GM23338 (cell line): ENCODE results near the gene INO80E. TPM values are rescaled to one million over a fixed set of nuclear protein-coding genes. Genes with fewer than 3 reads are reported as not detected.

Experiments used
- ATAC-seq: fragments of 200-7000 bp; cut with Tn5 transposase; 3 replicates; pipeline ENCODE4 v1.9.1; 2020
- DNase-seq: peaks from one replicate; pipeline ENCODE4 v3.0.0-alpha.2; 2015; ENCODE audit warnings: low spot score
- H2AFZ ChIP-seq: fragments of 200-600 bp; sonication (generic); 2 replicates; pipeline ENCODE4 v1.8.0; 2016; ENCODE audit warnings: antibody characterized with exemption, mild to moderate bottlenecking, moderate library complexity
- H3F3A ChIP-seq: fragments of 200-600 bp; sonication (generic); replicated peaks from 2 replicates; pipeline ENCODE4 v1.8.0; 2017; ENCODE audit warnings: antibody characterized with exemption, mixed run types, low read depth
- H3K27ac ChIP-seq: fragments of 200-600 bp; sonication (generic); 2 replicates; pipeline ENCODE4 v1.6.1; 2016; ENCODE audit warnings: low read depth
- H3K27me3 ChIP-seq: fragments of 200-600 bp; sonication (generic); 2 replicates; pipeline ENCODE4 v1.8.0; 2016; ENCODE audit warnings: mild to moderate bottlenecking, mixed run types, moderate library complexity; ENCODE audit not compliant: insufficient read depth
- H3K36me3 ChIP-seq: fragments of 200-600 bp; sonication (generic); 2 replicates; pipeline ENCODE4 v1.8.0; 2016; ENCODE audit warnings: mild to moderate bottlenecking; ENCODE audit not compliant: insufficient read depth
- H3K4me1 ChIP-seq: fragments of 200-600 bp; sonication (generic); 2 replicates; pipeline ENCODE4 v1.8.0; 2016; ENCODE audit warnings: mild to moderate bottlenecking, moderate library complexity; ENCODE audit not compliant: insufficient read depth
- H3K4me2 ChIP-seq: fragments of 200-600 bp; sonication (generic); 2 replicates; pipeline ENCODE4 v1.7.1; 2017; ENCODE audit warnings: mixed run types
- H3K4me3 ChIP-seq: fragments of 200-600 bp; sonication (generic); 2 replicates; pipeline ENCODE4 v1.6.1; 2016; ENCODE audit warnings: mixed run types
- H3K79me2 ChIP-seq: fragments of 200-600 bp; sonication (generic); replicated peaks from 2 replicates; pipeline ENCODE4 v1.8.0; 2017; ENCODE audit warnings: mild to moderate bottlenecking; ENCODE audit not compliant: insufficient read depth
- H3K9me2 ChIP-seq: fragments of 200-600 bp; sonication (generic); 2 replicates; pipeline ENCODE4 v1.8.0; 2017; ENCODE audit not compliant: insufficient read depth
- H4K20me1 ChIP-seq: fragments of 200-600 bp; sonication (generic); replicated peaks from 2 replicates; pipeline ENCODE4 v1.8.0; 2017; ENCODE audit warnings: mild to moderate bottlenecking; ENCODE audit not compliant: insufficient read depth
- H3K27ac Mint-ChIP-seq: 2 replicates; pipeline ENCODE4 v1.8.0; 2020; ENCODE audit warnings: inconsistent platforms, mild to moderate bottlenecking, moderate library complexity, mixed read lengths
- H3K27me3 Mint-ChIP-seq: 3 replicates; pipeline ENCODE4 v1.8.0; 2022; ENCODE audit warnings: low read depth, mild to moderate bottlenecking, moderate library complexity, mixed read lengths, inconsistent platforms; ENCODE audit not compliant: insufficient read depth, poor library complexity
- H3K36me3 Mint-ChIP-seq: 3 replicates; pipeline ENCODE4 v1.8.0; 2021; ENCODE audit warnings: low read depth, mild to moderate bottlenecking, inconsistent platforms, moderate library complexity, mixed read lengths
- H3K4me1 Mint-ChIP-seq: 3 replicates; pipeline ENCODE4 v1.8.0; 2020; ENCODE audit warnings: mild to moderate bottlenecking, inconsistent platforms, mixed read lengths
- H3K4me3 Mint-ChIP-seq: 3 replicates; pipeline ENCODE4 v1.8.0; 2021; ENCODE audit warnings: moderate library complexity, mild to moderate bottlenecking, inconsistent platforms, mixed read lengths
- H3K9me3 Mint-ChIP-seq: 3 replicates; pipeline ENCODE4 v1.8.0; 2020; ENCODE audit warnings: moderate library complexity, mild to moderate bottlenecking, inconsistent platforms, mixed read lengths
- CREB1 ChIP-seq: fragments of 250-450 bp; sonication (Bioruptor Pico); IDR thresholded peaks from 2 replicates; pipeline ENCODE4 v1.5.0; 2020; ENCODE audit warnings: low read depth, mild to moderate bottlenecking, moderate library complexity
- EZH2 ChIP-seq: fragments of 200-600 bp; sonication (generic); IDR thresholded peaks from one replicate; pipeline ENCODE4 v1.8.0; 2017; ENCODE audit warnings: antibody characterized with exemption, mild to moderate bottlenecking, low read depth; ENCODE audit not compliant: unreplicated experiment
- EZH2phosphoT487 ChIP-seq: fragments of 200-600 bp; sonication (generic); IDR thresholded peaks from one replicate; pipeline ENCODE4 v1.8.1; 2018; ENCODE audit warnings: antibody characterized with exemption; ENCODE audit not compliant: unreplicated experiment
- JUNB ChIP-seq: IDR thresholded peaks from one replicate; pipeline ENCODE4 v1.6.1; 2016; ENCODE audit warnings: antibody characterized with exemption; ENCODE audit not compliant: unreplicated experiment
- NANOG ChIP-seq: IDR thresholded peaks from 2 replicates; pipeline ENCODE4 v1.6.1; 2016; ENCODE audit warnings: antibody characterized with exemption, borderline replicate concordance
- POLR2AphosphoS5 ChIP-seq: IDR thresholded peaks from 2 replicates; pipeline ENCODE4 v1.6.1; 2016; ENCODE audit warnings: antibody characterized with exemption, low read depth
- ZNF114 ChIP-seq: fragments of 250-450 bp; sonication (Bioruptor Pico); IDR thresholded peaks from 2 replicates; pipeline ENCODE4 v1.5.0; 2020; ENCODE audit warnings: mild to moderate bottlenecking, moderate library complexity
- ZNF331 ChIP-seq: fragments of 250-450 bp; sonication (Bioruptor Pico); IDR thresholded peaks from 2 replicates; pipeline ENCODE4 v1.5.0; 2020; ENCODE audit warnings: low read depth, mild to moderate bottlenecking, moderate library complexity
- polyA plus RNA-seq: library from polyadenylated mRNA; unstranded; fragments of >200 nt; fragmentation: Nextera tagmentation; extraction: Ambion mirVana; gene quantifications from 2 replicates; pipeline ENCODE4 v1.2.1, GENCODE V29; 2016
- total RNA-seq: library from RNA; depleted of rRNA; stranded (reverse); fragments of >200 nt; shearing (Covaris generic); gene quantifications from 2 replicates; pipeline ENCODE4 v1.2.3, GENCODE V29; 2014
- TF ChIP-seq, protein P1 (sequence below): IDR thresholded peaks from 2 replicates; pipeline ENCODE4 v1.6.1; 2016; ENCODE audit warnings: antibody characterized with exemption
- TF ChIP-seq, protein P2 (sequence below): fragments of 250-450 bp; sonication (Bioruptor Pico); IDR thresholded peaks from 2 replicates; pipeline ENCODE4 v1.5.0; 2020; ENCODE audit warnings: mild to moderate bottlenecking, moderate library complexity
- TF ChIP-seq, protein P3 (sequence below), 2 experiments: fragments of 200-600 bp in 1 of 2; sonication (generic) in 1 of 2; conservative IDR thresholded peaks; 2 replicates each; pipeline versions ENCODE4 v1.5.1 to v1.6.1; 2016 to 2017; ENCODE audit warnings: antibody characterized with exemption in 2 of 2, low read depth in 2 of 2, mild to moderate bottlenecking in 2 of 2, moderate library complexity in 1 of 2

Gene INO80E
- total and polyA plus RNA-seq, 2 experiments from 2014 or later: 66.0 to 71.0 TPM

DNA sequence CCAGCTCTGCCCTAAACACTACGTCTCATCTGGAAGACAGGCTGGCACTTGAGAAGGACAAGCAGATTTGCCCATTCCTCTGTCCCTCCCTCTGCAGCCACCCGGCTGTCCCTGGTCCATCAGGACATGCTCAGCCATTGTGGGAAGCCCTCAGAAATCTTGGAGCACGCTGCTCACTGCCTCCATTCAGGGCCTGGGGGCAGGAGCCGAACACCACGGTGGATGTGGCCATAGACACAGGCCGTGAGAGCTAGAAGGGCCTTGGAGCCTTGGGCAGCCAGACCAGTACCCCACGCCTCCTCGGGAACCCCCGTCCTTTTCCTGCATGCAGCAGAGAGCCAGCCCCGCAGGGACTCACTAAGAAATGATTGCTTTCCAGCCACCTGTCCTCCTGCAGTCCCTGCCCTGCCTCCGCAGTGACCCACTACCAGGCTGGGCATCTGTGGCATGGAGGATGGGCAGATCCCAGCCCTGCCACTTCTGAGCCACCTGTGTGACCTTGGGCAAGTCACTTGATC, 11.4 kb downstream of the INO80E start:
- DNase-seq (no peak), ATAC-seq (no peak)
- 0 out of 2 replicates have a peak, but pooled peaks cover 4% of the 10 kb centered on the region for H3F3A ChIP-seq
- Mint-ChIP-seq H3K27me3 (peaks cover 35% of the 10 kb centered on the region), H3K36me3 (peaks cover 8% of the 10 kb centered on the region; the same call in 2 of the 3 replicates), H3K4me3 (no peak overlapping the region), H3K9me3 (peaks cover 2% of the 10 kb centered on the region; the same call in 1 of the 3 replicates), H3K4me1 (peaks cover 36% of the 10 kb centered on the region), H3K27ac (peak overlapping the region; percentile 40)
- H3K36me3 ChIP-seq: no peaks in the 10 kb centered on the region
- TF ChIP-seq NANOG: no peak
- H3K79me2 ChIP-seq: no peaks in the 10 kb centered on the region
- no peak overlapping the region for H3K4me3 ChIP-seq
- H3K4me2 ChIP-seq: no peak overlapping the region
- H3K4me1 ChIP-seq: peaks cover 10% of the 10 kb centered on the region; the same call in 1 of the 2 replicates
- H3K27me3 ChIP-seq: peaks cover 27% of the 10 kb centered on the region
- no peaks in the 10 kb centered on the region for H3K9me2 ChIP-seq
- no peak overlapping the region for H2AFZ ChIP-seq
- H3K27ac ChIP-seq: no peak overlapping the region
- no peaks in the 10 kb centered on the region for H4K20me1 ChIP-seq

DNA sequence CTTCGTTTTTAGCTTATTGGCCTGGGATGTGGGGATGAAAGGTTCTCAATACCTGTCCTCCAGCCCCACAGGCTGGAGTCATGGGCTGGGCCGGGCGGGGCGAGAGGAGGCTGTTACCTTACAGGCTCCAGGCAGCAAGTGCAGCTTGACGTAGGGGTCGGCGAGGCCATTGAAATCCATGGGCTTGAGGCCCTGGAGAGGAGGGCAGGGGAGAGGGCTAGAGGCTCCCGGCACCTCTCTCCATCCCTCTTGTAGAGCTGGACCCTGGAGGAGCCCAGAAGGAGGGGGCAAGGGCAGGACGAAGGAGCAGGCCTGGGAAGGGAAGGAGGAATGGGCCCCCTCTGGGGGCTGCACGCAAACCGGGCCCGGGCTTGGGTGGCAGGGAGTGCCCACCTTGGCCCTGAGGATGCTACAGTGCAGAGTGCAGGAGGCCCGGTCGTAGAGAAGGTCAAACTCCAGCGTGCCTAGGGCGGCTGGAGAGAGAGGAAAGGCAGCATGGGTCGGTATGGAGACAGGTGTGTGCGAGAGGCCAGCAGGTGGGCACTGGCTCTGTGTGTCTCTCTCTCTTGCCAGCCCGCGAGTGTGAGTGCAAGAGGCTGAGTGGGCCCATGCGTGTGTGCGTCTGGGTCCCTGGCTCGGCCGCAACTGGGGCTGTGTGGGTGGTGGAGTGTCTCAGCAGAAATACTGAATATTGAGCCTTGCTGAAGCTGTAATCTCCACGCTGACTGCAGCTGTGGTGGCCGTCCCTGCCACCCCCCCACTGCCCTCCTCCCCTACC, 13.2 kb downstream of the INO80E start:
- Histone ChIP-seq H3K9me2 (no peaks in the 10 kb centered on the region), H3K4me3 (peak overlapping the region; percentile 91; the same call in 1 of the 2 replicates), H3K4me2 (peak overlapping the region; percentile 95; the same call in 1 of the 2 replicates), H3K4me1 (peaks cover 11% of the 10 kb centered on the region; the same call in 1 of the 2 replicates), H3K27me3 (peaks cover 33% of the 10 kb centered on the region), H3K36me3 (no peaks in the 10 kb centered on the region), H4K20me1 (no peaks in the 10 kb centered on the region), H3F3A (0 out of 2 replicates have a peak, but pooled peaks cover 4% of the 10 kb centered on the region), H2AFZ (no peak overlapping the region), H3K79me2 (no peaks in the 10 kb centered on the region), H3K27ac (no peak overlapping the region)
- H3K4me1 Mint-ChIP-seq: peaks cover 23% of the 10 kb centered on the region
- DNase-seq: peak; percentile 27
- H3K36me3 Mint-ChIP-seq: no peaks in the 10 kb centered on the region
- no peak for ATAC-seq
- no peak for TF ChIP-seq ZNF331
- TF ChIP-seq POLR2AphosphoS5: no peak
- no peak for TF ChIP-seq ZNF114 (CRISPR knock-in tag)
- TF ChIP-seq, protein P1, sequence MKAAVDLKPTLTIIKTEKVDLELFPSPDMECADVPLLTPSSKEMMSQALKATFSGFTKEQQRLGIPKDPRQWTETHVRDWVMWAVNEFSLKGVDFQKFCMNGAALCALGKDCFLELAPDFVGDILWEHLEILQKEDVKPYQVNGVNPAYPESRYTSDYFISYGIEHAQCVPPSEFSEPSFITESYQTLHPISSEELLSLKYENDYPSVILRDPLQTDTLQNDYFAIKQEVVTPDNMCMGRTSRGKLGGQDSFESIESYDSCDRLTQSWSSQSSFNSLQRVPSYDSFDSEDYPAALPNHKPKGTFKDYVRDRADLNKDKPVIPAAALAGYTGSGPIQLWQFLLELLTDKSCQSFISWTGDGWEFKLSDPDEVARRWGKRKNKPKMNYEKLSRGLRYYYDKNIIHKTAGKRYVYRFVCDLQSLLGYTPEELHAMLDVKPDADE: no peak
- TF ChIP-seq NANOG: no peak
- TF ChIP-seq, protein P2, sequence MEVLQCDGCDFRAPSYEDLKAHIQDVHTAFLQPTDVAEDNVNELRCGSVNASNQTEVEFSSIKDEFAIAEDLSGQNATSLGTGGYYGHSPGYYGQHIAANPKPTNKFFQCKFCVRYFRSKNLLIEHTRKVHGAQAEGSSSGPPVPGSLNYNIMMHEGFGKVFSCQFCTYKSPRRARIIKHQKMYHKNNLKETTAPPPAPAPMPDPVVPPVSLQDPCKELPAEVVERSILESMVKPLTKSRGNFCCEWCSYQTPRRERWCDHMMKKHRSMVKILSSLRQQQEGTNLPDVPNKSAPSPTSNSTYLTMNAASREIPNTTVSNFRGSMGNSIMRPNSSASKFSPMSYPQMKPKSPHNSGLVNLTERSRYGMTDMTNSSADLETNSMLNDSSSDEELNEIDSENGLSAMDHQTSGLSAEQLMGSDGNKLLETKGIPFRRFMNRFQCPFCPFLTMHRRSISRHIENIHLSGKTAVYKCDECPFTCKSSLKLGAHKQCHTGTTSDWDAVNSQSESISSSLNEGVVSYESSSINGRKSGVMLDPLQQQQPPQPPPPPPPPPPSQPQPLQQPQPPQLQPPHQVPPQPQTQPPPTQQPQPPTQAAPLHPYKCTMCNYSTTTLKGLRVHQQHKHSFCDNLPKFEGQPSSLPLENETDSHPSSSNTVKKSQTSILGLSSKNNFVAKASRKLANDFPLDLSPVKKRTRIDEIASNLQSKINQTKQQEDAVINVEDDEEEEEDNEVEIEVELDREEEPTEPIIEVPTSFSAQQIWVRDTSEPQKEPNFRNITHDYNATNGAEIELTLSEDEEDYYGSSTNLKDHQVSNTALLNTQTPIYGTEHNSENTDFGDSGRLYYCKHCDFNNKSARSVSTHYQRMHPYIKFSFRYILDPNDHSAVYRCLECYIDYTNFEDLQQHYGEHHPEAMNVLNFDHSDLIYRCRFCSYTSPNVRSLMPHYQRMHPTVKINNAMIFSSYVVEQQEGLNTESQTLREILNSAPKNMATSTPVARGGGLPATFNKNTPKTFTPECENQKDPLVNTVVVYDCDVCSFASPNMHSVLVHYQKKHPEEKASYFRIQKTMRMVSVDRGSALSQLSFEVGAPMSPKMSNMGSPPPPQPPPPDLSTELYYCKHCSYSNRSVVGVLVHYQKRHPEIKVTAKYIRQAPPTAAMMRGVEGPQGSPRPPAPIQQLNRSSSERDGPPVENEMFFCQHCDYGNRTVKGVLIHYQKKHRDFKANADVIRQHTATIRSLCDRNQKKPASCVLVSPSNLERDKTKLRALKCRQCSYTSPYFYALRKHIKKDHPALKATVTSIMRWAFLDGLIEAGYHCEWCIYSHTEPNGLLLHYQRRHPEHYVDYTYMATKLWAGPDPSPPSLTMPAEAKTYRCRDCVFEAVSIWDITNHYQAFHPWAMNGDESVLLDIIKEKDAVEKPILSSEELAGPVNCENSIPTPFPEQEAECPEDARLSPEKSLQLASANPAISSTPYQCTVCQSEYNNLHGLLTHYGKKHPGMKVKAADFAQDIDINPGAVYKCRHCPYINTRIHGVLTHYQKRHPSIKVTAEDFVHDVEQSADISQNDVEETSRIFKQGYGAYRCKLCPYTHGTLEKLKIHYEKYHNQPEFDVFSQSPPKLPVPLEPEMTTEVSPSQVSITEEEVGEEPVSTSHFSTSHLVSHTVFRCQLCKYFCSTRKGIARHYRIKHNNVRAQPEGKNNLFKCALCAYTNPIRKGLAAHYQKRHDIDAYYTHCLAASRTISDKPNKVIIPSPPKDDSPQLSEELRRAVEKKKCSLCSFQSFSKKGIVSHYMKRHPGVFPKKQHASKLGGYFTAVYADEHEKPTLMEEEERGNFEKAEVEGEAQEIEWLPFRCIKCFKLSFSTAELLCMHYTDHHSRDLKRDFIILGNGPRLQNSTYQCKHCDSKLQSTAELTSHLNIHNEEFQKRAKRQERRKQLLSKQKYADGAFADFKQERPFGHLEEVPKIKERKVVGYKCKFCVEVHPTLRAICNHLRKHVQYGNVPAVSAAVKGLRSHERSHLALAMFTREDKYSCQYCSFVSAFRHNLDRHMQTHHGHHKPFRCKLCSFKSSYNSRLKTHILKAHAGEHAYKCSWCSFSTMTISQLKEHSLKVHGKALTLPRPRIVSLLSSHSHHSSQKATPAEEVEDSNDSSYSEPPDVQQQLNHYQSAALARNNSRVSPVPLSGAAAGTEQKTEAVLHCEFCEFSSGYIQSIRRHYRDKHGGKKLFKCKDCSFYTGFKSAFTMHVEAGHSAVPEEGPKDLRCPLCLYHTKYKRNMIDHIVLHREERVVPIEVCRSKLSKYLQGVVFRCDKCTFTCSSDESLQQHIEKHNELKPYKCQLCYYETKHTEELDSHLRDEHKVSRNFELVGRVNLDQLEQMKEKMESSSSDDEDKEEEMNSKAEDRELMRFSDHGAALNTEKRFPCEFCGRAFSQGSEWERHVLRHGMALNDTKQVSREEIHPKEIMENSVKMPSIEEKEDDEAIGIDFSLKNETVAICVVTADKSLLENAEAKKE (CRISPR knock-in tag): no peak
- TF ChIP-seq JUNB: no peak
- no peak for TF ChIP-seq EZH2phosphoT487
- no peak for TF ChIP-seq CREB1 (CRISPR knock-in tag)
- TF ChIP-seq, protein P3, sequence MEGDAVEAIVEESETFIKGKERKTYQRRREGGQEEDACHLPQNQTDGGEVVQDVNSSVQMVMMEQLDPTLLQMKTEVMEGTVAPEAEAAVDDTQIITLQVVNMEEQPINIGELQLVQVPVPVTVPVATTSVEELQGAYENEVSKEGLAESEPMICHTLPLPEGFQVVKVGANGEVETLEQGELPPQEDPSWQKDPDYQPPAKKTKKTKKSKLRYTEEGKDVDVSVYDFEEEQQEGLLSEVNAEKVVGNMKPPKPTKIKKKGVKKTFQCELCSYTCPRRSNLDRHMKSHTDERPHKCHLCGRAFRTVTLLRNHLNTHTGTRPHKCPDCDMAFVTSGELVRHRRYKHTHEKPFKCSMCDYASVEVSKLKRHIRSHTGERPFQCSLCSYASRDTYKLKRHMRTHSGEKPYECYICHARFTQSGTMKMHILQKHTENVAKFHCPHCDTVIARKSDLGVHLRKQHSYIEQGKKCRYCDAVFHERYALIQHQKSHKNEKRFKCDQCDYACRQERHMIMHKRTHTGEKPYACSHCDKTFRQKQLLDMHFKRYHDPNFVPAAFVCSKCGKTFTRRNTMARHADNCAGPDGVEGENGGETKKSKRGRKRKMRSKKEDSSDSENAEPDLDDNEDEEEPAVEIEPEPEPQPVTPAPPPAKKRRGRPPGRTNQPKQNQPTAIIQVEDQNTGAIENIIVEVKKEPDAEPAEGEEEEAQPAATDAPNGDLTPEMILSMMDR (conservative IDR thresholded peaks at IDR 0.05; ENCODE audit: low read depth in 2 of 2): no peak
- TF ChIP-seq EZH2: no peak
- H3K27ac Mint-ChIP-seq: no peak overlapping the region
- peak overlapping the region; percentile 39; the same call in 2 of the 3 replicates for H3K4me3 Mint-ChIP-seq
- H3K27me3 Mint-ChIP-seq: peaks cover 34% of the 10 kb centered on the region
- H3K9me3 Mint-ChIP-seq: peaks cover 2% of the 10 kb centered on the region; the same call in 1 of the 3 replicates
